BLaER1 (cell line): ENCODE data around the gene ITGA5.
A peak's percentile ranks its signal among the peaks of the same experiment; 100 is the strongest.

Source experiments
- H3K27ac ChIP-seq: shearing (Covaris generic); formaldehyde crosslinking; 2 replicates; pipeline ENCODE4 v1.8.1; 2022
- H3K27me3 ChIP-seq: shearing (Covaris generic); formaldehyde crosslinking; 2 replicates; pipeline ENCODE4 v1.8.1; 2022
- H3K36me3 ChIP-seq: shearing (Covaris generic); formaldehyde crosslinking; 2 replicates; pipeline ENCODE4 v1.8.1; 2022
- H3K4me1 ChIP-seq: shearing (Covaris generic); formaldehyde crosslinking; 2 replicates; pipeline ENCODE4 v1.8.1; 2022
- H3K4me2 ChIP-seq: shearing (Covaris generic); formaldehyde crosslinking; 2 replicates; pipeline ENCODE4 v1.8.1; 2022
- H3K4me3 ChIP-seq: shearing (Covaris generic); formaldehyde crosslinking; 2 replicates; pipeline ENCODE4 v1.8.1; 2022
- H3K9ac ChIP-seq: shearing (Covaris generic); formaldehyde crosslinking; 2 replicates; pipeline ENCODE4 v1.8.1; 2022
- H3K9me3 ChIP-seq: shearing (Covaris generic); formaldehyde crosslinking; 2 replicates; pipeline ENCODE4 v1.8.1; 2022
- H4K20me1 ChIP-seq: shearing (Covaris generic); formaldehyde crosslinking; 2 replicates; pipeline ENCODE4 v1.8.1; 2022
- Cebpa-rat ChIP-seq: shearing (Covaris generic); IDR thresholded peaks from 2 replicates; pipeline ENCODE4 v1.8.1; 2022

ITGA5 gene

DNA sequence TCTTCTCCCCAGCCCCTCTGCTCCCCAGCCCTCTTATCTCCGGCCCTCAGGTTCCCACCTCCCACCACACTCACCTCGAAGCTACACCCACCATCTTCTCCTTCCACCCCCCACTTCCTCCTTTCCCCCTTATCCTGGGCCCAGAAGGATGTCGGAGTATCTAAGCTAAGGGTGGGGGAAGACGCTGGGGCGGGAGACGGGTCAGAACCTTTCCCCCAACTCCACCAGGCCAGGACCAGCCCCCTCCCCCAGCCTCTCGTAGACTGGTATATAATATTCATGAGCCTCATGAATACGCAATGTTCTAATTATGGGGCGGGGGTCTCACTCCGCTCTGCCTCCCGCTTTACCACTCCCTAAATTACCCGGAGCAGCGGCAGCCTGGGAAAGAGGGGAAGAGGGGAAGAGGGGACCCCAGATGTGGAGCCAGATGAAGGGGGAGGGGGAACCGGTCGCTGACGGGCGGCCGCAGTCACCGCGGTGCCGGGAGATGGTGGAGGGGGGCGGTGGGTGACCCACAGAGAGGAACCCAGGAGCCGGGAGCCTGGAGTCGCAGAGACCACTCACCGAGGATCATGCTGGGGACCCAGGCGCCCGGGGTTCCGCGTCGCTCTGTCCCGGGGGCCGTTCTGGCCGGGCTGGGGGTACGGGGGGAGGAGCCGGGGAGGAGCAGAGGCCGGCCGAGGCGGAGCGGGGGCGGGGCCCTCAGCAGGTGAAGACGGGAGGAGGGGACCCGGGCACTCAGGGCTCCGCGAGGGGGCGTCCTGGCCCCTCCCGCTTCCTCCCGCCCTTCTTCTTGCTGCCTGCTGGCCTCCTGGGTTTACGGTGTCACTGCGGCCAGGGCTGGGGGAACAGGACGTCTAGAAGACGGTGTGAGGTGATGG, 28.2 kb downstream of the ITGA5 start:
- H3K4me1 ChIP-seq, result peaks cover 87% of the 10 kb centered on the region
- peak overlapping the region; percentile 77 for H3K9ac ChIP-seq
- peaks cover 29% of the 10 kb centered on the region for H3K36me3 ChIP-seq
- no peaks in the 10 kb centered on the region for H3K9me3 ChIP-seq
- peak overlapping the region; percentile 71 for H3K27ac ChIP-seq
- peaks cover 28% of the 10 kb centered on the region; the same call in 1 of the 2 replicates for H4K20me1 ChIP-seq
- no peaks in the 10 kb centered on the region for H3K27me3 ChIP-seq
- no peak for TF ChIP-seq Cebpa-rat
- H3K4me3 ChIP-seq, result peak overlapping the region; percentile 78
- H3K4me2 ChIP-seq, result peak overlapping the region; percentile 86

DNA sequence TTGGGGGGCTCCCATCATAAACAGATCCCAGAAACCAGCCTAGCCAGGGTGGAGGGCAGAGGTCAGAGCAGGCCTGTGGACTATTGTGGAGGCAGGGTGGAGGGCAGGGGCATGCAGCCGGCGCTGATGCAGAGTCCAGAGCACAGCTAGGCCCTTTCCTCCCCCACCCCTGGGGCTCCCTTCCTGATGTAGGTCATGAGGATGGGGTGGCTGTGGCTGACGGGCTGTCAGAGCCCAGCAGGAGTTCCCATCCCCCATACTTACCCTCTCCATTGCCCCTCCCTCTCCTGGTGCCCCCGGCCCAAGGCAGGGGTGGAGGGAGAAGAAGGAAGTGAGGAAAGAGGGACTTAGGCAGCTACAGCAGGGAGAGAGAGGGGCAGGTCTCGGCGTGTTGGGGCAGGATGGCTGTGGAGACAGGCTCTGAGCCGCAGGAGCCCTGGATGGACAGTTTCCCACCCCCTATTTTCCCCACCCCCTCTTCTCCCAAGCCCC, 28.8 kb downstream of the ITGA5 start:
- Histone ChIP-seq H3K27ac (peak overlapping the region; percentile 71), H3K9me3 (no peaks in the 10 kb centered on the region), H3K4me3 (peak overlapping the region; percentile 78), H3K4me2 (peak overlapping the region; percentile 86), H3K9ac (peak overlapping the region; percentile 77; the same call in 1 of the 2 replicates), H3K4me1 (peaks cover 89% of the 10 kb centered on the region), H3K36me3 (peaks cover 23% of the 10 kb centered on the region), H4K20me1 (peaks cover 21% of the 10 kb centered on the region; the same call in 1 of the 2 replicates), H3K27me3 (no peaks in the 10 kb centered on the region)
- TF ChIP-seq Cebpa-rat, result no peak

DNA sequence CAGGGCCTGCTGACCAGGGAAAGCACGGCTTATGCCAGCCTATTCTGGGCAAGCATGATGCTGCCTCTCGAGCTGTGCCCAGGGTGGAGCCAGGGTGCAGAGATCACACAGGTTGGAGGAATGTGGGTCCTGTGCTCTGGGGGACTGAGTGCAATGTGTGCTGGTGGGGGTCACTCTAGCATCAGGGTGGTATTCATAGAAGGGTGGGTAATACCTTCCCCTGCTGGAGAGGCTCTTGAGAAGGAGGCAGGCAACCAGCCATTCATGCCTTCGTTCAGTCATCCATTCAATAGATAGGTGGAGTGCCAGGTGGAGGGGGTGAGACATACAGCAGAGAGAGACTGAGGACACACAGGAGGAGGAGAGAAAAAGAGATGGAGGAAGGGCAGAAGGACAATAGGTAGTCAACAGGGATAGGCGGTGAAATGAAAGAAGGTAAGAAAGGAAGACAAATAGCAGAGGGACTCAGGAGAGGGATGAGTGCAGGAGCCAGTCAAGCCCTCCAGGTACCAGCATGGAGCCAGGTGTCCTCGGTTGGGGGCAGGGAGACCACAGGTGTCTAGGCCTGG, 29.4 kb downstream of the ITGA5 start:
- Histone ChIP-seq H3K9me3 (no peaks in the 10 kb centered on the region), H3K4me1 (peaks cover 89% of the 10 kb centered on the region), H3K27ac (peak overlapping the region; percentile 71), H3K36me3 (peaks cover 17% of the 10 kb centered on the region), H3K4me3 (peak overlapping the region; percentile 78), H3K9ac (peak overlapping the region; percentile 51; the same call in 1 of the 2 replicates), H3K4me2 (peak overlapping the region; percentile 86), H4K20me1 (peaks cover 16% of the 10 kb centered on the region; the same call in 1 of the 2 replicates), H3K27me3 (no peaks in the 10 kb centered on the region)
- no peak for TF ChIP-seq Cebpa-rat

DNA sequence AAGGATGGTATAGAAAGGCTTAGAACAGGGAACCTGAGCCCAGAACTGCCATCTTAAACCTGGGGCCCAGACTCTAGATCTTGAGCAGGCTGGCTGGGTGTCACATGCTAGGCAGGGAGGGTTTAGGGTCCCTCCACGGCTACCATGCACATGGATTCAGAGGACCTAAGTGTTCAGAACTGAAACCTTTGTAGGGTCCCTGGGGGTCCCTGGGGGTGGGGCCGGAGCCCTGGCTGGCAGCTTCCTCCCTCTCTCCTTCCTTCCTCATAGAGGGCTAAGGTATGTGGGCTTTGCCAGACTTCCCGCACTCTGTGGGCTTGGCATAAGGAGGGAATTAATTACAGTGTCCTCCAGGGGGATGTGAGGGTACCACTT, 29.9 kb downstream of the ITGA5 start:
- no peaks in the 10 kb centered on the region for H3K27me3 ChIP-seq
- H4K20me1 ChIP-seq, result peaks cover 10% of the 10 kb centered on the region; the same call in 1 of the 2 replicates
- peaks cover 14% of the 10 kb centered on the region for H3K36me3 ChIP-seq
- no peaks in the 10 kb centered on the region for H3K9me3 ChIP-seq
- TF ChIP-seq Cebpa-rat, result no peak
- no peak overlapping the region for H3K4me3 ChIP-seq
- peak overlapping the region; percentile 28; the same call in 1 of the 2 replicates for H3K27ac ChIP-seq
- no peak overlapping the region; the same call in 1 of the 2 replicates for H3K9ac ChIP-seq
- peaks cover 89% of the 10 kb centered on the region for H3K4me1 ChIP-seq
- H3K4me2 ChIP-seq, result peak overlapping the region; percentile 86

DNA sequence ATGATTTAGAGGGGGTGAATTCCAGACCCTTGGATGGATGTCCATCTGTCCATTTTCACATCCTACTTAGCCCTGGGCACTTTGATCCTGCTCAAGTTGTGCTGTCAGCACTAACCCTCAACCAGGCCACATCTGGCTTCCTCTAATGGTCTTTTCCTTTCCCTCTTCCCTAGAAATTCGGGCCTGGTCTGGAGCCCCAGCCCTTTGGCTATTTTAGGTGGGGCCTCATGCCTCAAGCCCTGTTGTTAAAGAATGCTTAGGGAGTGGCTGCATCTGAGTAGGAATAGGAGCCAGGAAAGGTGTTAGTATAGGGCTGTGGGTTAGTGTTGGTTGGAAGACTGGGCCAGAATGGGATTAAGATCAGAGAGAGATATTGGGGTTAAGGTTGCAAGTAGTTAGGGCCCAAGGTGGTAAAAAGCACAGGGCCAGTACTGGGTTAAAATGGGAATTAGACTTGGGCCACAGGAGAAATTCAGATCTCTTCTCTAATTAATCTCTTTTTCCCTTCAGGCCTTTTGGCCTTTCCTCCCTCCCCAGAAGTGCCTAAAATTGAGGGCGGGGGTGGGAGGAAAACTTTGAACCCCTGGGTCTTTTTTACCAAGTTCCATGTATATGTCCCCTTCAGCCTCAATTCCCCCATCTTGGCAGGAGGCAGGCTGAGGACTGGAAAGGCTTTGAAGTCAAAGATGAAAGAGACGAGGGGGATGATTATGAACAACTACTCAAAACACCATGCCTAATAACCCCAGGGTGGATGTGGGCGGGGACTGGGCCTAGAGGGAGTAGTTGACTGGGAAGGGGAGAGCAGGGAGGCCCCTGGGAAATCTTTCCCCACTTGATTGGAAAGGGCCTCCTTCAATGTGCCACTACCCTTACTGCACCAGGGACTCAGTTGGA, 30.6 kb downstream of the ITGA5 start:
- Histone ChIP-seq H4K20me1 (peaks cover 4% of the 10 kb centered on the region; the same call in 1 of the 2 replicates), H3K9ac (no peak overlapping the region; the same call in 1 of the 2 replicates), H3K36me3 (peaks cover 11% of the 10 kb centered on the region), H3K4me3 (no peak overlapping the region), H3K27ac (peak overlapping the region; percentile 28; the same call in 1 of the 2 replicates), H3K9me3 (no peaks in the 10 kb centered on the region), H3K4me1 (peaks cover 89% of the 10 kb centered on the region), H3K4me2 (peak overlapping the region; percentile 86), H3K27me3 (no peaks in the 10 kb centered on the region)
- TF ChIP-seq Cebpa-rat, result no peak

DNA sequence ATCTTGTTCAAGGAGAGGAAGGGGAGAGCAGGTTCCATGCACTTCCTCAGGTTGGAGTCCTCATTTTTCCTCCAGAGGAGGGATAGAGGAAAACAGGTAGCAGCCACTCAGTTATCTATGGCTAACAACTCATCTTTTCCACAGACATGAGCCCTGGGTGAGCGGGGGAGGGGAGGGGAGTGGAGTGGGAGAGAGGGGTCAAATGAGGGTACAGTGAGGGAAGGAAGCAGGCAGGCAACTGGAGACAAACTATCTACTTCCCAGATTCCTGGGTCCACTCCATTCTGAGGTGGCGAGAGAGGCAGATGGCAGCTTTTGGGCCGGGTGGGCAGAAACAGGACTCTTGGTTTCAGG, 32.0 kb downstream of the ITGA5 start:
- H3K4me3 ChIP-seq, result no peak overlapping the region
- peak overlapping the region; percentile 17; the same call in 1 of the 2 replicates for H3K4me2 ChIP-seq
- no peak overlapping the region for H3K9ac ChIP-seq
- H3K27me3 ChIP-seq, result no peaks in the 10 kb centered on the region
- H3K4me1 ChIP-seq, result peaks cover 83% of the 10 kb centered on the region
- no peak for TF ChIP-seq Cebpa-rat
- H3K36me3 ChIP-seq, result peaks cover 16% of the 10 kb centered on the region; the same call in 1 of the 2 replicates
- no peaks in the 10 kb centered on the region; the same call in 1 of the 2 replicates for H4K20me1 ChIP-seq
- H3K9me3 ChIP-seq, result no peaks in the 10 kb centered on the region
- H3K27ac ChIP-seq, result no peak overlapping the region

DNA sequence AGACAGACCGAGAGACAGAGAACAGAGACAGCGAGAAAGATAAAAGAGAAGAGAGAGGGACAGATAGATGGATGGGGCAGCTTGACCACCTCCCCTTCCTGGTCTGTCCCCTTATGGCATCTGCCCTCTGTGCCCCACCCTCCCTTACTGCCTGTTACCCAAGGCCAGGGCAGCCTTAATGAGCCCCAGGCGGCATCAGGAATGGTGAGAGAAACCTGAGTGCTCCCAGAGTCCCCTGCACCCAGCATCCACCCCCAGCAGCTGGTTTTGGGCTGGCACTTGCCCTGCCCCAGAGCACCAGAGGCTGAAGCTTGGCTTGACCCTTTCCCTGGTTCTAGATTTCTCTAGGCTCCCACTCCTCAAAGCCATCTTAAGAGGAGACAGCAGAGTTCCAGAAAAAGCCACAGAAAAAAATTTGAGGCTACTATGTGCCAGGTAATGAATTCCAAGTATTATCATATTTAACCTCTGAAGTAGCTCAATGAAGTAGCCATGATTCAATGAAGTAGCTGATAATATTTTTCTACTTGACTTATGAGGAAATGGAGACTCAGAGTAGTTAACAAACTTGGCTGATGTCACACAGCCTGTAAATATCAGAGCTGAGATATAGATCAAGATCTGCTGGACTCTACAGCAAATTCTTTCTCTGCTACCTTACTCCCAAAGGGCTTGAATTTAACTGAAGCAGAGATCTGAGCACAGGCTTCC, 32.5 kb downstream of the ITGA5 start:
- Histone ChIP-seq H3K27ac (no peak overlapping the region), H3K4me2 (peak overlapping the region; percentile 86), H4K20me1 (no peaks in the 10 kb centered on the region; the same call in 1 of the 2 replicates)

DNA sequence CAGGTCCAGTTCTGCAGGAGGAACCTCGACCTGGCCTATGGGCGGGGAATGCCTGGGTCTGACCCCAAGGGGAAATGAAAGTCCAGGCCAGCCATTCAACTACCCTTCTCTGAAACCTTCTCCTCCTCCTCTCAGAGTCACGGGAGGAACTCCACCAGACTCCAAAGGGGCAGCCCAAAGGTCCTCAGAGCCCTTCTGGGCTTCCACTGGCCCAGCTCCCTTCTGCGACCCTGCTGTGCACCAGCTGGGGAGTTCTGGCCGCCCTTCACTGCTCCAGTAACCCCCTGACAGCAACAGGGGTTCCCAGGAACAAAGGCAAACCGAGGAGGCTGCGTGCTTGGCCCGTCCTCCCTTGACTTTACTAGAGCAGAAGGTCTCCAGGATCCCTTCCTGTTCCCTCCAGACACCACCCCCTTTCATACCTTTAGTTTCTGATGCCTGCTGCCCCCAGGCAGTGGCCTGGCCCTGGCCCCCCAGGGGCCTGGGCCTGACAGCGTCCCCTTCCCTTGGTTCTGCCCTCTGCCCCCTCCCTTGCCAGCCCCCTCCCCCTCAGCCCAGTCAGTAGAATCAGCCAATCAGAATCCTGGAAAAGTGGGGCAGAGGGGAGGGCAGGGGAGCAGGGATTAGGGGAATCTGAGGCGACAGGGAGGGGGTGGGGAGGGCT, 33.7 kb downstream of the ITGA5 start:
- H4K20me1 ChIP-seq, result no peaks in the 10 kb centered on the region; the same call in 1 of the 2 replicates
- H3K4me3 ChIP-seq, result peak overlapping the region; percentile 9; the same call in 1 of the 2 replicates
- H3K9me3 ChIP-seq, result no peaks in the 10 kb centered on the region
- H3K9ac ChIP-seq, result peak overlapping the region; percentile 69
- H3K27ac ChIP-seq, result peak overlapping the region; percentile 77
- TF ChIP-seq Cebpa-rat, result no peak
- H3K4me2 ChIP-seq, result peak overlapping the region; percentile 86
- H3K27me3 ChIP-seq, result no peaks in the 10 kb centered on the region
- peaks cover 30% of the 10 kb centered on the region for H3K36me3 ChIP-seq
- peaks cover 76% of the 10 kb centered on the region for H3K4me1 ChIP-seq

More for the DNA sequence above, 32.5 kb downstream of the ITGA5 start:
- TF ChIP-seq Cebpa-rat, result no peak
- H3K9ac ChIP-seq, result no peak overlapping the region
- peaks cover 78% of the 10 kb centered on the region for H3K4me1 ChIP-seq
- no peaks in the 10 kb centered on the region for H3K9me3 ChIP-seq
- H3K36me3 ChIP-seq, result peaks cover 18% of the 10 kb centered on the region; the same call in 1 of the 2 replicates
- H3K4me3 ChIP-seq, result no peak overlapping the region
- no peaks in the 10 kb centered on the region for H3K27me3 ChIP-seq
